ENCODE data around the gene DMD.

DNA sequence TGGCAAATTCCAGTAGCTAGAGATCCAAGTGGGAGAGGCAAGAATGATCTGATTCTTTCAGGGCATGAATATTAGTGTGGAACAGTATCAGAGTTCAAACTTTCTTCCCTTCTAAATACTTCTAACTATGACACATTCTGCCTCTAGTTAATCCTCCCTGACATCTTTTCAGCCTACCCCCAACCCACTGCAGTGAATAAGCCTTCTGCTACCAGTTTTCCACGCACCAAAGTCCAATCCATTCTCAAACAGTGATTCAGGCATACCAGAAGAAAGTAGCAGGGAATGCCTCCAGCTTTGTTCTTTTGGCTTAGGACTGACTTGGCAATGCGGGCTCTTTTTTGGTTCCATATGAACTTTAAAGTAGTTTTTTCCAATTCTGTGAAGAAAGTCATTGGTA lies 1984.1 kb downstream of the DMD start:
- no peak for TF ChIP-seq POLR2A (IDR thresholded peaks at IDR 0.05)
- TF ChIP-seq, protein P1, sequence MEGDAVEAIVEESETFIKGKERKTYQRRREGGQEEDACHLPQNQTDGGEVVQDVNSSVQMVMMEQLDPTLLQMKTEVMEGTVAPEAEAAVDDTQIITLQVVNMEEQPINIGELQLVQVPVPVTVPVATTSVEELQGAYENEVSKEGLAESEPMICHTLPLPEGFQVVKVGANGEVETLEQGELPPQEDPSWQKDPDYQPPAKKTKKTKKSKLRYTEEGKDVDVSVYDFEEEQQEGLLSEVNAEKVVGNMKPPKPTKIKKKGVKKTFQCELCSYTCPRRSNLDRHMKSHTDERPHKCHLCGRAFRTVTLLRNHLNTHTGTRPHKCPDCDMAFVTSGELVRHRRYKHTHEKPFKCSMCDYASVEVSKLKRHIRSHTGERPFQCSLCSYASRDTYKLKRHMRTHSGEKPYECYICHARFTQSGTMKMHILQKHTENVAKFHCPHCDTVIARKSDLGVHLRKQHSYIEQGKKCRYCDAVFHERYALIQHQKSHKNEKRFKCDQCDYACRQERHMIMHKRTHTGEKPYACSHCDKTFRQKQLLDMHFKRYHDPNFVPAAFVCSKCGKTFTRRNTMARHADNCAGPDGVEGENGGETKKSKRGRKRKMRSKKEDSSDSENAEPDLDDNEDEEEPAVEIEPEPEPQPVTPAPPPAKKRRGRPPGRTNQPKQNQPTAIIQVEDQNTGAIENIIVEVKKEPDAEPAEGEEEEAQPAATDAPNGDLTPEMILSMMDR (IDR thresholded peaks at IDR 0.05): no peak
- no peak for TF ChIP-seq POLR2AphosphoS5 (IDR thresholded peaks at IDR 0.05)
